ENCODE data around the gene SGCA. TPM values are rescaled to one million over a fixed set of nuclear protein-coding genes. Genes with fewer than 3 reads are reported as not detected.

Gene SGCA
- total and polyA plus RNA-seq, 2 of the 8 experiments (the other 6 are each of a cell fraction or from before 2014, with no cell fraction given) = 0.12 TPM; not detected in 1

DNA sequence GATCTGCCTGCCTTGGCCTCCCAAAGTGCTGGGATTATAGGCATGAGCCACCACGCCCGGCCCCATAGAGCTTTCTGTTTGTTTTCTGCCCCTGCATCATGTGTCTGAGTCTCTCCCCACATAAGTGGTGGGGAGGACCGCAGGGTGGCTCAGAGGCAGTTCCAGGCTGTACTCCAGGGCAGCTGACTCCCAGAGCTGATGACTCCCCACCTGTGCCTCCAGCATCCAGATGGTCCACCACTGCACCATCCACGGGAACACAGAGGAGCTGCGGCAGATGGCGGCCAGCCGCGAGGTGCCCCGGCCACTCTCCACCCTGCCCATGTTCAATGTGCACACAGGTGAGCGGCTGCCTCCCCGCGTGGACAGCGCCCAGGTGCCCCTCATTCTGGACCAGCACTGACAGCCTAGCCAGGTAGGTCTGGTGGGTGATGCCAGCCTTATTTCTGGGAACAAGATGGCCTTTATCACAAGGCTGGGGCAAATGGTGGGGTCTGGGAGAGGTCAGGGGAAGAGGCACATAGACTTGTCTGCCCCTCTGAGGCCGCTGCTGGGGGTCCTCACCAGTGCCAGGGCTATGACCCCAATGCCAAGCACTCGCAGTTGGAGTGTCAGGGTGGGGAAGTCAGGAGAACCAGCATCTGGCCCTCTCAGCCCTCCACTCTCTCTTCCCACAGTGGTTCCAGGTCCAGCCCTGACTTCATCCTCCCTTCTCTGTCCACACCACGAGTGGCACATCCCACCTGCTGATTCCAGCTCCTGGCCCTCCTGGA, 9.4 kb downstream of the SGCA start:
- H3K4ac ChIP-seq (replicated peaks; ENCODE audit: insufficient read length, low read depth, low read length) = no peak overlapping the region
- no peaks in the 10 kb centered on the region for H3K36me3 ChIP-seq (ENCODE audit: control insufficient read depth in 2 of 4, insufficient read depth in 4 of 4, low read length in 3 of 4)
- H4K20me1 ChIP-seq (replicated peaks in 1 of 2; ENCODE audit: control insufficient read depth in 1 of 2, insufficient read depth in 2 of 2, low read length in 2 of 2) = no peaks in the 10 kb centered on the region
- no peak overlapping the region for H2BK12ac ChIP-seq (ENCODE audit: low read depth, low read length)
- H2AK5ac ChIP-seq (ENCODE audit: low read depth, low read length) = peak overlapping the region; percentile 25; the same call in 1 of the 2 replicates
- H3K4me3 ChIP-seq (ENCODE audit: extremely low read depth in 1 of 4, insufficient read depth in 2 of 4, low read depth in 3 of 4, low read length in 4 of 4) = no peak overlapping the region
- H3K4me2 ChIP-seq (ENCODE audit: insufficient read depth in 1 of 2, low read depth in 2 of 2, low read length in 2 of 2) = no peak overlapping the region
- no peaks in the 10 kb centered on the region for H3K27me3 ChIP-seq (replicated peaks in 1 of 4; ENCODE audit: control insufficient read depth in 3 of 4, extremely low read depth in 1 of 4, insufficient read depth in 3 of 4, low read length in 3 of 4)
- H2BK15ac ChIP-seq (ENCODE audit: low read length) = 0 out of 2 replicates have a peak overlapping the region, but pooled peaks have one; percentile 63
- peaks cover 4 to 20% (median 12%) of the 10 kb centered on the region in 4 experiments for H3K4me1 ChIP-seq (replicated peaks in 1 of 4; ENCODE audit: control insufficient read depth in 3 of 4, insufficient read depth in 4 of 4, low read length in 3 of 4)
- TF ChIP-seq YY1 (IDR thresholded peaks at IDR 0.05; ENCODE audit: low read depth, low read length) = no peak
- TF ChIP-seq PHF8 (conservative IDR thresholded peaks at IDR 0.05; ENCODE audit: low read depth, low read length) = no peak
- no peak for TF ChIP-seq SIX5 (IDR thresholded peaks at IDR 0.05; ENCODE audit: low read depth, low read length)
- TF ChIP-seq EZH2 (IDR thresholded peaks at IDR 0.05; ENCODE audit: low read depth, low read length, severe bottlenecking) = no peak
- TF ChIP-seq SP1 (IDR thresholded peaks at IDR 0.05; ENCODE audit: low read depth, low read length) = no peak
- no peak for TF ChIP-seq SP4 (IDR thresholded peaks at IDR 0.05; ENCODE audit: low read length)
- no peak for TF ChIP-seq KDM4A (IDR thresholded peaks at IDR 0.05; ENCODE audit: low read depth, low read length, severe bottlenecking)
- TF ChIP-seq TAF1 (IDR thresholded peaks at IDR 0.05; ENCODE audit: low read depth, low read length) = no peak
- no peak overlapping the region for H2BK5ac ChIP-seq (ENCODE audit: low read depth, low read length)
- no peak overlapping the region for H3K14ac ChIP-seq (ENCODE audit: insufficient read length)
- no peak overlapping the region for H3K18ac ChIP-seq (ENCODE audit: extremely low read depth, low read length)
- FAIRE-seq (no peak), DNase-seq (ENCODE audit: low read depth in 1 of 2, low spot score in 2 of 2) (no peak)
- no peak overlapping the region for H3K23ac ChIP-seq (ENCODE audit: insufficient read length)
- H3K79me2 ChIP-seq (ENCODE audit: control insufficient read depth in 1 of 2, insufficient read depth in 2 of 2, low read length in 2 of 2) = no peaks in the 10 kb centered on the region
- H4K91ac ChIP-seq (replicated peaks; ENCODE audit: insufficient read length, low read length) = no peak overlapping the region
- no peak overlapping the region for H2AFZ ChIP-seq (ENCODE audit: low read length)
- 0 out of 2 replicates have a peak overlapping the region, but pooled peaks have one; percentile 40 for H2BK20ac ChIP-seq (ENCODE audit: low read length)
- no peak overlapping the region for H3K9ac ChIP-seq (replicated peaks in 1 of 4; ENCODE audit: extremely low read depth in 1 of 4, low read depth in 3 of 4, low read length in 3 of 4)
- peak overlapping the region; percentile 3 for H4K8ac ChIP-seq (ENCODE audit: extremely low read depth, insufficient read depth, low read length)
- H2BK120ac ChIP-seq (replicated peaks; ENCODE audit: low read depth, low read length) = no peak overlapping the region
- 93% methylated on average over 16 of the region's 16 CpGs; no CpG with 5 or more reads in 1 of the 2 experiments for WGBS, 2 experiments (ENCODE audit: extremely low coverage in 1 of 2, insufficient coverage in 1 of 2, insufficient read length in 1 of 2, insufficient replicate concordance in 2 of 2, low coverage in 1 of 2, low lambda C conversion rate in 2 of 2, missing lambda C conversion rate in 1 of 2)
- H3K27ac ChIP-seq (ENCODE audit: low read depth, low read length) = no peak overlapping the region
- POLR2A ChIA-PET (ENCODE audit: partially characterized antibody) = no interaction called here
- H3K56ac ChIP-seq (replicated peaks; ENCODE audit: insufficient read length, low read depth, low read length) = no peak overlapping the region
- no peaks in the 10 kb centered on the region for H3K79me1 ChIP-seq (ENCODE audit: low read depth, low read length)
- CTCF ChIA-PET (ENCODE audit: partially characterized antibody) = interaction anchor here (0.7 to 17.0 kb wide), 9 partner anchors 9 to 122 kb away, joined by 3 to 299 read pairs (median 6); partner anchors contain the start of genes COL1A1 and SGCA
- H3K23me2 ChIP-seq (ENCODE audit: low read depth, low read length) = no peaks in the 10 kb centered on the region
- no peak overlapping the region for H4K5ac ChIP-seq (ENCODE audit: insufficient read length, low read depth, low read length)
- H3K9me3 ChIP-seq (ENCODE audit: insufficient read depth in 2 of 2, low read depth in 1 of 2, low read length in 1 of 2) = no peaks in the 10 kb centered on the region
